AG04449 (cell line): ENCODE results near the gene CMIP.

Source experiments
- CTCF ChIA-PET: fragments of 350-600 bp; formaldehyde crosslinking; extraction: SDS; loops from one replicate; lab custom pipeline; 2021; ENCODE audit warnings: antibody characterized with exemption; lab: Yijun Ruan, JAX
- POLR2A ChIA-PET: fragments of 400-600, 350-600 bp; formaldehyde crosslinking; extraction: SDS; loops from one replicate; lab custom pipeline; 2020; ENCODE audit warnings: antibody characterized with exemption, inconsistent platforms; lab: Yijun Ruan, JAX
- DNase-seq: peaks from one replicate; pipeline ENCODE4 v3.0.0-alpha.2; 2010; ENCODE audit warnings: low read depth, low spot score
- H3K4me3 ChIP-seq: 2 replicates; pipeline ENCODE4 v1.5.1; 2011; ENCODE audit warnings: low read depth, mild to moderate bottlenecking, control low read depth, low read length
- TF ChIP-seq, protein P1 (sequence below): IDR thresholded peaks from one replicate; pipeline ENCODE4 v1.5.1; 2011; ENCODE audit warnings: mild to moderate bottlenecking, moderate library complexity, low read length, control low read depth, inconsistent platforms; ENCODE audit not compliant: insufficient read depth; ENCODE audit errors: missing control alignments

Gene CMIP

DNA sequence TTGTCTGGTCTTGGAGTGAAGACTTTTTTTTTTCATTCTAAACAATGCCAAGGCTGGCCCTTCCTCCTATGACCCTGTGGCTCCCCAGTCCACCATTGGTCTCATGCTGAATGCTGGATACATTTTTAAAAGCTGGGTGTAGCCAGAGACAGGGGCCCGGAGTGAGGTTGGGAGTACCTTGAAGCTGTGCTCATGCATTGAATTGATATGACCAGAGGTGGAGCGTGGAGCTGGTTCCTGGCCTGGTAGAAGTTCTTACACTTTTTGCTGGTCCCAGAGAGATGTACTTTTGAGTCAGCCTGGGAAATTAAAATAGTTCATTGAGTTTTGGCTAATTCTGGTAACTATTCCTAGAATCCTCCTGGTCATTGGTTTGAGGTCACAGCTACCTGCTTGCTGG is 83.6 kb downstream of the CMIP start:
- ChIA-PET POLR2A (no interaction called here), CTCF (no interaction called here)
- TF ChIP-seq, protein P1, sequence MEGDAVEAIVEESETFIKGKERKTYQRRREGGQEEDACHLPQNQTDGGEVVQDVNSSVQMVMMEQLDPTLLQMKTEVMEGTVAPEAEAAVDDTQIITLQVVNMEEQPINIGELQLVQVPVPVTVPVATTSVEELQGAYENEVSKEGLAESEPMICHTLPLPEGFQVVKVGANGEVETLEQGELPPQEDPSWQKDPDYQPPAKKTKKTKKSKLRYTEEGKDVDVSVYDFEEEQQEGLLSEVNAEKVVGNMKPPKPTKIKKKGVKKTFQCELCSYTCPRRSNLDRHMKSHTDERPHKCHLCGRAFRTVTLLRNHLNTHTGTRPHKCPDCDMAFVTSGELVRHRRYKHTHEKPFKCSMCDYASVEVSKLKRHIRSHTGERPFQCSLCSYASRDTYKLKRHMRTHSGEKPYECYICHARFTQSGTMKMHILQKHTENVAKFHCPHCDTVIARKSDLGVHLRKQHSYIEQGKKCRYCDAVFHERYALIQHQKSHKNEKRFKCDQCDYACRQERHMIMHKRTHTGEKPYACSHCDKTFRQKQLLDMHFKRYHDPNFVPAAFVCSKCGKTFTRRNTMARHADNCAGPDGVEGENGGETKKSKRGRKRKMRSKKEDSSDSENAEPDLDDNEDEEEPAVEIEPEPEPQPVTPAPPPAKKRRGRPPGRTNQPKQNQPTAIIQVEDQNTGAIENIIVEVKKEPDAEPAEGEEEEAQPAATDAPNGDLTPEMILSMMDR, result no peak
- H3K4me3 ChIP-seq, result no peak overlapping the region
- DNase-seq, result no peak

DNA sequence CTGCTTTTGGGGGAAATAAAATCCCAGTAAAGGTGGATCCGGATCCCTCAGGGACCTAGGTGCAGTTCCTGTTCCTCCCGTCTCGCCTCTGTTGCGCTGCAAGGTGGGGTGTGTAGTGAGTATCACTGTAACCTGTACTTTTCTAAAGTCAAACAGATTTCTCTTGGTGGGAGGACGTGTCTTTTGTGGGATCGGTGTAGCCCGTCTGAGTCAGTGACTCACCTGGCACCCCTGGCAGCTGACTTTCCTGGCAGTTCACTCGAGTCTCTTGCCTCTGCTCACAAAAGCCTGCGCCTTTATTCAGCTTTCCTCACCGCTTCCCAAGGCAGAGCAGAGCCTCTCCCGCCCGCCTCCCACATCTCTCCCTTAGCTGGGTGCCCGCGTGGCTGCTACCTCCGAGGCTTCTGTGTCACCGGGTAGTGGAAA is 85.7 kb downstream of the CMIP start:
- POLR2A ChIA-PET, result no interaction called here
- DNase-seq, result no peak
- H3K4me3 ChIP-seq, result no peak overlapping the region
- CTCF ChIA-PET, result interaction anchor here (1.0 kb wide), 1 partner anchor 9 kb away, joined by 3 read pairs; no protein-coding TSS in a partner anchor
- TF ChIP-seq, protein P1, result no peak

DNA sequence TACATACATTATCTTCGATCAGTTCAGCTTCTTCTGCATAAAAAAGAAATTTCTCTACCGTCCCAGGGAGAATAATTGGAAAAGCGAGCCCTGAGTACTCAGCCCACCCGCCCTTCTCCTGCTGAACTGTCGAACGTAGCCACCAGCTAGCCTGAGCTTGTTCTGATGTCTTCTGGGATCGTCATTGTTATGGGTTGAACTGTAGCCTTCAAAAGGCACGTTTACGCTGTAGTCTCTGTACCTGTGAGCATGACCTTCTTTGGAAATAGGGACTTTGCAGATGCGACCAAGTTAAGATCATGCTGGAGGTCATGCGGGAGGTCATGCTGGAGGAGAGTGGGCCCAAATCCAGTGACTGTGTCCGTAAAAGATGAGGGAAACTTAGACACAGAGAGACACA is 86.2 kb downstream of the CMIP start:
- no peak for DNase-seq
- ChIA-PET CTCF (interaction anchor here (1.0 kb wide), 1 partner anchor 9 kb away, joined by 3 read pairs; no protein-coding TSS in a partner anchor), POLR2A (no interaction called here)
- TF ChIP-seq, protein P1, result no peak
- H3K4me3 ChIP-seq, result no peak overlapping the region

DNA sequence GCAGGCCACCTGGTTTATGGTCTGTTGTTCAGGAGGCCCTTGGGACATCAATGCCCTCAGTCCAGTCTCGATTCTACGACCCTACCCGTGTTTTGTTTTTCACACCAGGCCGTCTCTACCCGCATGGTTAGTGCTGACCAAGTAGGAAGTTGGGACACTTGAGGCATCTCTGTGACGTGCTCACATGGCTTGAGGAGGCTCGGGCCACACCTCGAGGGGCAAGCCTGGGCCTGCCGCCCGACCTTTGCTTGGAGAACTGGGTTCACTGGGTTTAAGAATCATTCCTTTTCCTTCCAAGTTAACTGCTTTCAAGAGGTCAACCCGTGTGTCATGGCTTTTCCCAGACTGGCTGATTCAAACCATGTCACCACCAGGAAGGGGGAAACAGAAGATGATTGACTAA is 86.8 kb downstream of the CMIP start:
- TF ChIP-seq, protein P1, result no peak
- no peak for DNase-seq
- ChIA-PET CTCF (interaction anchor here (1.0 kb wide), 1 partner anchor 10 kb away, joined by 3 read pairs; no protein-coding TSS in a partner anchor), POLR2A (no interaction called here)
- no peak overlapping the region for H3K4me3 ChIP-seq

DNA sequence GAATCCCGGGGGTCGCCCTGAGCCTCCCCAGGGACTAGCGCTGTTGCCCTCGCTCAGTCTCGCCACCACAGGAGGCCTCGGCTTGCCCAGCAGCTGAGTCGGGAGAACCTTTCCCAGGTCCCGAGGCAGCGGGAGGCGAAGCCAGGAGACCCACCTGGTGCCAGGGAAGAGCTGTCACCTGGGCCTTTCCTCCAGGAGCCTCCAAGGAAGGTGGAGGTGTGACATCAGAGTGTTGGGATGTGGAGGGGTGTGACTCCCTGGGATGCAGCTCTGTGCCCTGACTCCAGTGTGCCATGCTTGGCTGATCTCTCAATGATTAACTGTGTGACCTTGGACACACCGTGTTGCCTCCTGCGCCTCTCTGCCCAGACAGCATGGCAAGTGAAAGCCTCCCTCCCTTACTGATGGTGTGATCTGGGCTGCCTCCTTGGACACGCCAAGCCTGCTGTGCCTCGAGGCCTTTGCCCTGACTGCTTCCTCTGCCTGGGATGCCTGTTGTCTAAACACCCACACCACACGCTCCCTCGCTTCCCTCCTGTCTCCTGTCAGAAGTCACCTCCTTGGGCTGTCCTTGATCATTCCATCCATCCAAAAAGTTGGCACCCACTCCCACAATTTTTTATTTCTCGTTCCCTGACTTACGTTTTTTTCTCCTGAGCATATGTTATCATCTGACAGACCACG is 88.0 kb downstream of the CMIP start:
- no peak overlapping the region for H3K4me3 ChIP-seq
- CTCF ChIA-PET, result no interaction called here
- DNase-seq, result no peak

DNA sequence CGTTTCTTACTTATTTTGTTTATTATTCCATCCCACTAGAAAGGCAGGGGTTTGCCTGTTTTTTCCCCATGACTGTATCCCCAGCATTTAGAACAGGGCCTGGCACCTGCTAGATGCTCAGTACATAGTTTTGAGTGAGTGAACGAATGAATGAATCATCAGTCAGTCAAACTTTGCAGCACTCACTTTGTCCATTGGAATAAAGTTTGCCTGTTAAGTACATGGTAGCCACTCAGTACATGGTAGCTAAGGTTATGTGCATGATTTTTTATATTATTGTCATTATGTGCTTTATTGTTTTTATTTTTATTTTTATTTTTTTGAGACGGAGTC is 88.5 kb downstream of the CMIP start:
- TF ChIP-seq, protein P1, result no peak
- POLR2A ChIA-PET, result no interaction called here
- DNase-seq, result no peak
- no peak overlapping the region for H3K4me3 ChIP-seq
- CTCF ChIA-PET, result no interaction called here

More for the DNA sequence above, 88.0 kb downstream of the CMIP start:
- TF ChIP-seq, protein P1, result no peak
- POLR2A ChIA-PET, result no interaction called here
